ENCODE results near the gene ZNF18. TPM values are rescaled to one million over a fixed set of nuclear protein-coding genes. Genes with fewer than 3 reads are reported as not detected.

ZNF18 gene
- total RNA-seq, 3 donors from 2014 or later (not counting 1 experiment from before 2014, with no cell fraction given) = 16.8 to 20.8 (median 17.5) TPM

- H3K36me3 Mint-ChIP-seq = no peaks in the 10 kb centered on the region
- no peaks in the 10 kb centered on the region for H3K36me3 ChIP-seq (ENCODE audit: control insufficient read depth, insufficient read depth, low read length)
- H3K27ac Mint-ChIP-seq = peak overlapping the region; percentile 35 to 63
- peaks cover 60 to 64% of the 10 kb centered on the region in 2 donors for H3K4me1 Mint-ChIP-seq
- intact Hi-C loops (cut with micrococcal nuclease) = no loop called here
- no peaks in the 10 kb centered on the region for H3K27me3 ChIP-seq (ENCODE audit: control insufficient read depth, insufficient read depth, low read length)
- H3K4me3 Mint-ChIP-seq = peak overlapping the region; percentile 83
- no peak overlapping the region for H3K4me3 ChIP-seq (ENCODE audit: low read length)
- TF ChIP-seq CTCF (IDR thresholded peaks at IDR 0.05) = no peak
- H3K9me3 Mint-ChIP-seq = no peaks in the 10 kb centered on the region
- H3K9me3 ChIP-seq (ENCODE audit: control insufficient read depth, insufficient read depth, low read length) = no peaks in the 10 kb centered on the region
- peaks cover 0 to 2% of the 10 kb centered on the region in 2 donors for H3K27me3 Mint-ChIP-seq (ENCODE audit: low read depth in 2 of 2)
- peaks cover 10% of the 10 kb centered on the region for H3K4me1 ChIP-seq (ENCODE audit: control insufficient read depth, insufficient read depth, low read length)
- ATAC-seq (no peak), DNase-seq (no peak)
- no peak overlapping the region for H3K27ac ChIP-seq (ENCODE audit: low read length)
- WGBS (ENCODE audit: insufficient coverage) = 100% methylated on average over 2 of the region's 2 CpGs
Measured at GRCh38 chr17:12022310-12022709, 25.0 kb upstream of the ZNF18 start.

GRCh38 chr17:12021623-12022140 lies 24.4 kb upstream of the ZNF18 start:
- H3K4me3 Mint-ChIP-seq = peak overlapping the region; percentile 83
- H3K27me3 ChIP-seq (ENCODE audit: control insufficient read depth, insufficient read depth, low read length) = no peaks in the 10 kb centered on the region
- no peak for TF ChIP-seq CTCF (IDR thresholded peaks at IDR 0.05)
- H3K27ac Mint-ChIP-seq = peak overlapping the region; percentile 35 to 63
- ATAC-seq (no peak), DNase-seq (no peak)
- H3K36me3 ChIP-seq (ENCODE audit: control insufficient read depth, insufficient read depth, low read length) = no peaks in the 10 kb centered on the region
- WGBS (ENCODE audit: insufficient coverage) = 17% methylated on average over 3 of the region's 3 CpGs
- no peaks in the 10 kb centered on the region for H3K36me3 Mint-ChIP-seq
- H3K9me3 Mint-ChIP-seq = no peaks in the 10 kb centered on the region
- no peaks in the 10 kb centered on the region for H3K9me3 ChIP-seq (ENCODE audit: control insufficient read depth, insufficient read depth, low read length)
- H3K4me3 ChIP-seq (ENCODE audit: low read length) = peak overlapping the region; percentile 23
- intact Hi-C loops (cut with micrococcal nuclease) = no loop called here
- peaks cover 54 to 58% of the 10 kb centered on the region in 2 donors for H3K4me1 Mint-ChIP-seq
- peaks cover 0 to 2% of the 10 kb centered on the region in 2 donors for H3K27me3 Mint-ChIP-seq (ENCODE audit: low read depth in 2 of 2)
- peaks cover 10% of the 10 kb centered on the region for H3K4me1 ChIP-seq (ENCODE audit: control insufficient read depth, insufficient read depth, low read length)
- no peak overlapping the region for H3K27ac ChIP-seq (ENCODE audit: low read length)

GRCh38 chr17:12020642-12021622 lies 23.7 kb upstream of the ZNF18 start, which contains the start of gene MAP2K4:
Gene MAP2K4 (plus strand): TSS chr17:12020877. CDS start chr17:12020887, 10 bp downstream.
- WGBS (ENCODE audit: insufficient coverage) = under 1% methylated on average over 123 of the region's 123 CpGs
- intact Hi-C loops (cut with micrococcal nuclease) = loop anchor here (1.0 kb wide), 1 partner anchor 24 kb away; the partner anchor contains the start of gene ZNF18
- peaks cover 10% of the 10 kb centered on the region for H3K4me1 ChIP-seq (ENCODE audit: control insufficient read depth, insufficient read depth, low read length)
- Mint-ChIP-seq H3K4me3 (peak within 1 kb of the TSS; percentile 83), H3K4me1 (peaks cover 46 to 50% of the 10 kb centered on the region in 2 donors), H3K27ac (peak within 1 kb of the TSS; percentile 48 to 72), H3K27me3 (ENCODE audit: low read depth in 2 of 2) (peaks cover 0 to 2% of the 10 kb centered on the region in 2 donors), H3K36me3 (no peaks in the 10 kb centered on the region), H3K9me3 (no peaks in the 10 kb centered on the region)
- H3K9me3 ChIP-seq (ENCODE audit: control insufficient read depth, insufficient read depth, low read length) = no peaks in the 10 kb centered on the region
- DNase-seq (peak; percentile 94 to 98), ATAC-seq (peak; percentile 95 to 100 (median 98))
- peak within 1 kb of the TSS; percentile 23 for H3K4me3 ChIP-seq (ENCODE audit: low read length)
- no peaks in the 10 kb centered on the region for H3K36me3 ChIP-seq (ENCODE audit: control insufficient read depth, insufficient read depth, low read length)
- no peak for TF ChIP-seq CTCF (IDR thresholded peaks at IDR 0.05)
- no peak within 1 kb of the TSS for H3K27ac ChIP-seq (ENCODE audit: low read length)
- no peaks in the 10 kb centered on the region for H3K27me3 ChIP-seq (ENCODE audit: control insufficient read depth, insufficient read depth, low read length)

All from natural killer cell (primary cell).